Raji (cell line): ENCODE data around the gene HBD.
"Not testable (repeated sequence)": the region's sequence is repeated elsewhere in the genome, so short reads cannot be mapped to it uniquely, and the experiment has no call there.

Source experiments
- POLR2A ChIP-seq: IDR thresholded peaks from 2 replicates; pipeline ENCODE4 v1.6.1; 2011; ENCODE audit warnings: low read depth, low read length, control low read depth; ENCODE audit not compliant: insufficient read depth

HBD gene

DNA sequence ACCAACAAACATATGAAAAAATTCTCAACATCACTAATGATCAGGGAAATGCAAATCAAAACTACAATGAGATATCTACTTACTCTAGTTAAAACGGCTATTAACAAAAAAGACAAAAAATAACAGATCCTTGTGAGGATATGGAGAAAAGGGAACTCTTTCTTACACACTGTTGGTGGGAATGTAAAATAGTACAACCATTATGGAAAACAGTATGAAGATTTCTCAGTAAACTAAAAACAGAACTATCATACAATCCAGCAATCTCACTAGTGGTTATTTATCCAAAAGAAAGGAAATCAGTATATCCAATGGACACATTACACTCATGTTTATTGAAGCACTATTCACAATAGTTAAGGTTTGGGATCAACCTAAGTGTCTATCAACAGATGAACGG, 31.5 kb upstream of the HBD start:
- no peak for TF ChIP-seq POLR2A

DNA sequence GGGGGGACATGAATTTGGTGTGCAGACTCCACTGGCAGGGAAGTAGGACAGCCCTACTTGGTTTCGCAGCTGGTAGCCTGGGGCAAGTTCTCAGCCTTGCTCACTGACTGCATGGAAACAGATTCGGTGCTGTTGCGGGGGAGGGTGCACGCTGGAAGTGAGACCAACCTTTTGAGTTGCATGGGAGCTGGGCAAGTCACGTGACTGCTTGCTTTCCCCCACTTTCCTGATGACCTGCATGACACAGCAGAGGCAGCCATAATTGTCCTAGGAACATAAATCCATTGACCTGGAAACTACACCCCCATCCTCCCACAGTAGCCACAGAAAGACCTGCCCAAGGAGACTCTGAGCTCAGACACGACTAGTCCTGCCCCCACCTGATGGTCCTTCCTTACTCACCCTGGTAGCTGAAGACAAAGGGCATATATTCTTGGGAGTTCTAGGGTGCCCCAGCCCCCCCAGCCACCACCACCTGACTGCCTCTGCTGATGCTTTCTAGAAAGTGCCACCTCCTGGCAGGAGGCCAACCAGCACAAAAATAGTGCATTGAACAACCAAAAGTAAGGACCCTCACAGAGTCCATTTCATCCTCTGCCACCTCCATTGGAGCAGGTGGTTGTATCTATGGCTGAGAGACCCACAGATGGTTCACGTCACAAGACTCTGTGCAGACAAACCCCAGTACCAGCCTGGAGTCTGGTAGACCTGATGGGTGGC, 24.4 kb upstream of the HBD start:
- no peak for TF ChIP-seq POLR2A

DNA sequence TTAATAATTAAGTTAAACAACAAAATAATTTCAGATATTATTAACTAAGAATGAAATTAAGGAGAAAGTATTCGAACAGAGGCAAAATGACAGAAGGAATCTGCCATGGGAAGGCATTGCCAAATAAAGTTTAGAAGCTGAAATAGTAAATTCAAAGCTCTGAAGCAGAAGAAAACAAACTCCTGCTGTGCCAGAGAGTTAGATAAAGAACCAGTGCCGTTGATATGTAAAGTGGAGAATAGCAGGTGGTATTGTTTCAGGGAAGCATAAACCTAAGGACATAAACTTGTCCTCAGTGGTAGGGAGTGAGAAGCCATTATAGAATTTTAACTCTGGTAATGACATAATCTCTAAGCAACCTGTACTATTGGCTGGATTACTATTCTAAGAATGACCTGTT, 23.0 kb upstream of the HBD start:
- no peak for TF ChIP-seq POLR2A

DNA sequence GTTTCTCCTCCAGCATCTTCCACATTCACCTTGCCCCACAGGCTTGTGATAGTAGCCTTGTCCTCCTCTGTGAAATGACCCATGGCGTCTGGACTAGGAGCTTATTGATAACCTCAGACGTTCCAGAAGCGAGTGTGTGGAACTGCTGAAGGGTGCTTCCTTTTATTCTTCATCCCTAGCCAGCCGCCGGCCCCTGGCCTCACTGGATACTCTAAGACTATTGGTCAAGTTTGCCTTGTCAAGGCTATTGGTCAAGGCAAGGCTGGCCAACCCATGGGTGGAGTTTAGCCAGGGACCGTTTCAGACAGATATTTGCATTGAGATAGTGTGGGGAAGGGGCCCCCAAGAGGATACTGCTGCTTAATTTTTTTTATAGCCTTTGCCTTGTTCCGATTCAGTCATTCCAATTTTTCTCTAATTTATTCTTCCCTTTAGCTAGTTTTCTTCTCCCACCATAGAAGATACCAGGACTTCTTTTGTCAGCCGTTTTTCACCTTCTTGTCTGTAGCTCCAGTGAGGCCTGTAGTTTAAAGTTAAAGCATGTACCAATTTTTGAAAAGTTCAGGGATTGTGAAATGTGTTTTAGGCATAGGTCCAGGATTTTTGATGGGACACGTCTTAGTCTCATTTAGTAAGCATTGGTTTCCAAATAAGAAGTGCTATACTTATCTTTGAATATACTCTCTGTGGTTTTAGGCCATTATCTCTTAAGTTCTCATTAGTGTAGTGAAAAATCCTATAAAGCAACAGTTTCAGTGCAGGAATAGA, 20.5 kb upstream of the HBD start, which contains the start of gene HBG2:
Gene HBG2 (minus strand): TSS at position 136 of the 768 bp plus-strand sequence. CDS start 53 bp downstream, at position 83.
- not testable (repeated sequence) for TF ChIP-seq POLR2A

DNA sequence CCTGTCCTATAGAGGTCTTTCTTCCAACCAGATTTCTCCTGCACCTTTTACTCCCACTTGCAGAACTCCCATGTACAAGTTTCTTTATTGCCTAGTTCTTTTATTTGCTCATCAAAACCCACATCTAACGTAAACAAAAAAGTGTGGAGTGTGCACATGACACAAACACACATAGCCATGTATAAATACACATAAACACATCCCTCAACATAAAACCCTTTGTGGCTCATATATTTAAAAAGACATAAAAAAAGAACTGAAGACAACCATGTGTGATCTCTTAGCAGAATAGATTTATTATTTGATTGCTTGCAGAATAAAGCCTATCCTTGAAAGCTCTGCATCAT, 18.6 kb upstream of the HBD start:
- TF ChIP-seq POLR2A = no peak

DNA sequence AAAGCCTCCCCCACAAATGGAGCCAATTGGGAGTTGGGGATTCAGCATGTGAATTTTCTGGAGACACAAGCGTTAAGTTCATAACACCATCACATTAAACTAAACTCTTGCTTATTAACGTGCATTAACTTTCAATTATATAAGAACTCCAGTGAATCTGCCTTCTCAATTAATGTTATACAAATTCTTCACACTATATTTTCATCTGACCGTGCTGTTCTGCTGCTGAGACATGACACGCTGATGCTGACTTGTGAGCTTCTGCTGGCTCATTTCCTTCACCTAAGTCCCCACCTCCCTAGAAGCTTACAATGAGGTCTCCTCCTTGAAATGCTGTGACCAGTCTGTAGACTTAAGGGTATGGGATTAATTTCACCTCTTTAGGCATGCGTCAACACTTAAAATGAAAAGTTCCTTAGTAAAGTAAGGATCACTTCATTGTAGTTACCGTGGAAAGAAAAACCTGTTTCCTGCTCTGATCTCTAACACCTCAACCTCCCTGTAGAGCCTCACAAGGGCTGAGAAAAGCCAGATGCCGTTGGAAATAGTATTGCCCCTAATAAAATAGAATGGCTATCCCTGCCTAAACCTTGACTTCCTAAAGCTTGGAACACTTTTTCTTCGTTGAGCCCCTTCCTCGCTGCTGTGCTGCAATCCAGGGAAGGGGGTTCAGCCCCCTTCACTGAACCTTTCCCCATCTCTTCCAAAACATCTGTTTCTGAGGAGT, 18.1 kb upstream of the HBD start:
- TF ChIP-seq POLR2A = no peak

DNA sequence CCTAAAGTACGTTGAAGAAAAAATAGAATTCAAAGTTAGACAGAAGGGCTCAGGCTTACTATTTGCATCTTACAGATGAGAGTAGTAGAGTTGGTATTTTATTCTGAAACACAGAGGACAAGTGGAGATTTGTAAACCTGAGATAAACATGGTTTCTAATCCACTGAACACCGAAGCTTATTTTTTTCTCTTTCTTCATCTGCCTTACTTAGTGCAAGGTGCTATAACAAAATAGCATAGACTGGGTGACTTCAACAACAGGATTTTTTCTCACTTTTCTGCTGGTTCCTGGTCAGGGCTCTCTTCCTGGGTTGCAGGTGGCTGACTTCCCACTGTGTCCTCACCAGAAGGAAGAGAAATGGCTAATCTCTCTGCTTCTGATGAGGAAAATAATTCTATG, 17.5 kb upstream of the HBD start:
- TF ChIP-seq POLR2A = no peak

DNA sequence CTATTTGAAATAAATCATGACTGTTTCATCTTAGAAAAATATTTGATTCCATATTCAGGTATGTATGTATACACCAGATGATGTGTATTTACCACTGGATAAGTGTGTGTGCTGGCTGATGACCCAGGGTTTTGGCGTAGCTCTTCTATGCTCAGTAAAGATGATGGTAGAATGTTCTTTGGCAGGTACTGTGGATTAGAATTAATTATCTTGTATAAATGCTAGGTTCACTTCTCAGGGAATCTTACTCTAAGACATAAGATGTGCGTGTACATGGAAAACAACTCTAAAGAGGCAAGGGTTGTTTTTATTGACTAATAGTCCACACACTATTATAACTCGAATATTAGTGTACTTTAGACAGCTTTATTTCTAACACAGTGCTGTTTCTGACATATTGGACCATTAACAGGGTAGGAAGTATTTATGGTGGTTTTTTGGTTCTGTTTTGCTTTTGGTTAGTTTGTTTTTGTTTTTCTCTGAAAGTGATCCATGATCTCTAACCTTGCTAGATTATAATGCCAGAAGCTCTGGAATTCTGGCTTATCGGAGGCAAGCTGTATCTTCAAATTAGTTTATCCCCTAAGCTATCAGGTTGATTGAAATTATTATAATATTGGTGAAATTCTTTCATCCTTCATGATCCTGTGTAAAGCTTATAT, 16.4 kb upstream of the HBD start:
- no peak for TF ChIP-seq POLR2A

DNA sequence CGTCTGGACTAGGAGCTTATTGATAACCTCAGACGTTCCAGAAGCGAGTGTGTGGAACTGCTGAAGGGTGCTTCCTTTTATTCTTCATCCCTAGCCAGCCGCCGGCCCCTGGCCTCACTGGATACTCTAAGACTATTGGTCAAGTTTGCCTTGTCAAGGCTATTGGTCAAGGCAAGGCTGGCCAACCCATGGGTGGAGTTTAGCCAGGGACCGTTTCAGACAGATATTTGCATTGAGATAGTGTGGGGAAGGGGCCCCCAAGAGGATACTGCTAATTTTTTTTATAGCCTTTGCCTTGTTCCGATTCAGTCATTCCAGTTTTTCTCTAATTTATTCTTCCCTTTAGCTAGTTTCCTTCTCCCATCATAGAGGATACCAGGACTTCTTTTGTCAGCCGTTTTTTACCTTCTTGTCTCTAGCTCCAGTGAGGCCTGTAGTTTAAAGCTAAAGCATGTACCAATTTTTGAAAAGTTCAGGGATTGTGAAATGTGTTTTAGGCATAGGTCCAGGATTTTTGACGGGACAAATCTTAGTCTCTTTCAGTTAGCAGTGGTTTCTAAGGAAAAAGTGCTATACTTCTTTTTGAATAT, 15.6 kb upstream of the HBD start, which contains the start of gene HBG1:
Gene HBG1 (minus strand): TSS at position 51 of the 590 bp plus-strand sequence. CDS start 53 bp downstream, outside the sequence.
- TF ChIP-seq POLR2A = not testable (repeated sequence)

DNA sequence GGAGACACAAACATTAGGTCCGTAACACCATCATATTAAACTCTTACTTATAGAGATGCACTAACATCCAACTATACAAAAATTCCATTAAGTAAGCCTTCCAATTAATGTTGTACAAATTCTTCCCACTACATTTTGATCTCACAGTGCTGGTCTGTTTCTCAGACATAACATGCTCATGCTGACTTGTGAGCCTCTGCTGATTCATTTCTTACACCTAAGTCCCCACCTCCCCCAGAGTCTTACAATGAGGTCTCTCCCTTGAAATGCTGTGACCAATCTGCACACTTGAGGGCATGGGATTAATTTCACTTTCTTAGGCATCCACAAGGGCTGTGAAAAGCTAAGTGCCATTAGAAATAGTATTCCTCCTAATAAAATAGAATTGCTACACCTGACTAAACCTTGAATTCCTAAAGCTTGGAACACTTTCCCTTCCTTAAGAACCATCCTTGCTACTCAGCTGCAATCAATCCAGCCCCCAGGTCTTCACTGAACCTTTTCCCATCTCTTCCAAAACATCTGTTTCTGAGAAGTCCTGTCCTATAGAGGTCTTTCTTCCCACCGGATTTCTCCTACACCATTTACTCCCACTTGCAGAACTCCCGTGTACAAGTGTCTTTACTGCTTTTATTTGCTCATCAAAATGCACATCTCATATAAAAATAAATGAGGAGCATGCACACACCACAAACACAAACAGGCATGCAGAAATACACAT, 13.3 kb upstream of the HBD start:
- TF ChIP-seq POLR2A = no peak

DNA sequence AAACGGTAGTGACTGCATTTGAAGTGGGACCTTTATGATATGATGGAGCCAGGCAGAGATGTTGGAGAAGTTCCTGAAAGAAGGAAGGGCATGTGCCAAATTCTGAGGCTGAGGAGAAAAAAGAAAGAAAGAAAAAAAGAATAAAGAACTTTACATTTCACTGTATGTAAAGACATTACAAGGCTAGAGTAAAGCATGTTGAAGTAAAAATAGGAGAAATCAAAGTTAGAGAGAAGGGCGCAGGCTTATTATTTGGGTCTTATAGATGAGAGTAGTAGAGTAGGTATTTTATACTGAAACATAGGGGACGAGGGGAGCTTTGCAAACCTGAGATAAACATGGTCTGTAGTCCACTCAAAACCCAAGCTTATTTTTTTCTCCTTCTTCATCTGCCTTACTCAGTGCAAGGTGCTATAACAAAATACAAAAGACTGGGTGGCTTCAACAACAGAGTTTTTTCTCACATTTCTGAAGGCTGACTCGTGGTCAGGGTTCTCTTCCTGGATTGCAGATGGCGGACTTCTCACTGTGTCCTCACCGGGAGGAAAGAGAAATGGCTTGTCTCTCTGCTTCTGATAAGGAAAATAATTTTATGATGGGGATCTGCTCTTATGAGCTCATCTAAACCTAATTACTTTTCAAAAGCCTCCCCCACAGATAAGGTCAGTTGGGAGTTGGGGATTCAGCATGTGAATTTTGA, 12.6 kb upstream of the HBD start:
- TF ChIP-seq POLR2A = no peak

DNA sequence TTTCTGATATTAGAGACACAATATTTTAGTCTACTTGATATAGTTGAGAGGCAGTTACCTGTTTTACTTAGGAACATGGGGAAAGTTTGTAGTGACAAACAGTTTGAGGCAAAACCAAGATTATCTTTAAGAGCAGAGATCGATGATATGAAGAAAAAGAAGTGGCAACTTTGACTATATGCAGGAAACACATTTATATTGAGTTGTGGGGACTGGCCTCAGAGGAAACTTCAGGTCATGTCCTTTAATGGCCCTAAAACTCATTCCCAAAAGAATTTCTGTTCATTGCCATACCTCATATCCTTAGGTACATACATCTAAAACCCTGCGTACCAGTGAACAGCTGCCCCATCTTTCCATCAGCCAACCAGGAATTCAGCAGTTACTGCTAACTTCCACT, 10.9 kb upstream of the HBD start:
- TF ChIP-seq POLR2A = no peak

DNA sequence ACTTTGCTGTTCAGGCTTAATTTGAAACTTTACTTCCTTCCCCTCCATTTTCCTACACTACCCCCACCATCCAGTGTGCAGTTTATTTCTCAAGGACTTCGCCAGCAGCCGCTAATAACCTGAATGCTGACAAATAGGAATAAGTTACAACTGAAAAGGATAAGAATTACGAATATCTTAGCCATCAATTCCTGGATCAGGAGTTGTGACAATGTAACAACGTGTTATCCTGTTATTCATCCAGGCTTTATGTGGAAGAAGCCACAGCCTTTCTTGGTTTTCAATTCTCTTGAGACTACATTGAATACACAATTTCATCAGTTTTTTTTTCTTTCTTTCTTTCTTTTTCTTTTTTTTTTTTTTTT, 9.5 kb upstream of the HBD start:
- TF ChIP-seq POLR2A = no peak
